NCI-H2227 treated with DMSO at 0.1 percent for 48 hours (cell line): ENCODE data around the gene PRKCH.
"Not testable (repeated sequence)": the region's sequence is repeated elsewhere in the genome, so short reads cannot be mapped to it uniquely, and the experiment has no call there.

Experiments used
- DNase-seq: peaks from one replicate; lab custom pipeline; 2025; lab: John Stamatoyannopoulos, UW

Gene PRKCH

DNA sequence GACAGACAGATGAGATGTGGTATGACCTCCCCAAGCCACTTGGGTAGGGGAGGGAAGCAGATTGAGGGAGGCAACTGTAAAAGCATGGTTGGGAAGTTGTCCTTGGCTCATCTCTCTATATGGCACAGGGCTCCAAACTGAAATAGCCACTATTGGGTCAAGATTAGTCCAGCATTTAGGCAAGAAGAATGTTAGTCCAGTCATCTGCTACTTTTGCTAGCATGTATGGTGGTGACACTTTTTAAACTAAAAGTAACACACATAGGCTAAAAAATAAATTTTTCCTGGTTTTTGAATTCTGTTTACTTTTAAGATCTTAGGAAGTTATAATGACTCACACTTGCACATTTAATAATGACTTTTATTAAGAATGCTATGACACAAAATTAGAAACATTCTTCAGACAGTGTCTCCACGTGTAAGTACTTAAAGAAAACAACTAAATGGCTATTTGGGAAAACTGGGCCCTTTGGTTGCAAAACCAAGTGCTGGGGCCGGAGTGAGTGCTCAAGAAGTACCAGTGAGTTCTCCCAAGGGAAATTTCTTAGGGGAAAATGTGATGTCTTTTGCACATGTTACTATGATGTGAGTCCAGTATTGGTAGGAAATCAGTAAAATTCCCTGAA, 194.9 kb downstream of the PRKCH start:
- DNase-seq, result no peak

DNA sequence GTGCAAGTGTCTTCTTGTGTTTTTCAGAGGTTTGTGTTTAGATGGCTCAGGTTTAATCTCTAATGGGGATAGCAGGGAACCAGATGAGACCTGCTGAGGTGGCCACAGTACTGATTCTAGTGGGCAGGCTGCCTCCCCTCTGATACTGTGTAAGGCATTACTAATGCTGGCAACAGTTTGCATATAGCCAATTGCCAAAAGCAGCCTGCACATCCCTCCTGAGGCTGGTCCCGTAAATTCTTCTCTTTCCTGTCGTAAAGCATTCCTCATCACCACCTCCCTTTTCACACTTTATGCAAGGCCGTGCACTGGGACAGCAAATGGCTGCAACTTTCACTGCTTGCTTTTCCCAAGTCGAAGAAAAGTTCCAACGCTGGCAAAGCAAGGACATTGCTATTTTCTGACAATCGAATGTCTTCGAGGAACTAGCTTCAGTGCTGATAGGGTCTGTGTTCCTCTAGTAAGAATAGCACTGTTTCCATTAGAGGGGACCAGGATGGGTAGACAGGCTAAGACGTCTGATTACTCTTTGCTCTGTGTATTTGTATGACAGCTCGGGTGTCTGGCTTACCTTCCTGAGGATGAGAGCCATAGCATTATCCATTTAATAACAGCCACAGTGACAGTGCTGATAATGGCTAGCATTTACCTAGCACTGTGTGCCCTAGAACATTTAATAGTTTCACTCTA, 195.7 kb downstream of the PRKCH start:
- DNase-seq, result no peak

DNA sequence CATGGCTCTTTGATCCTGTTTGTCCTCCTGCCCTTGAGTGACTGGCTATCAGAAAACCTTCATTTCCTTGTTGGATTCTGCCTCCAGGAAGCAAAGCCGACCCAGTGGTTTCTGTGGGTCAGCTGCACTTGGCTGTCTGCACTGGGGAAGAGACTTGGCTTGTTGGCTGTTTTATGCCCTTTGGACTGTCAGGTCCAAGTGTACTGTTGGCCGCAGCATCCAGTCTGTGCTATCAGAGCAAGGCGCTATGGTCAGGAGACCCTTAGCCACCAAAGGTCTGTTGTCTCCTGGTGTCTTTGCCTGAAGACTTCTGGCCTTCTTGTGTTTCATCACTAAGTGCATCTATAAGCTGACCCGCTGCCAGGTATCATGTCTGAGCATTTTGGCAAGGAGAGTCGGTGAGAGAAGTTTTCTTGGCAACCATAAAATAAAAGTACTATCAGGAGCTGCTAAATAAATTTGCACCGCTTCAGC, 196.6 kb downstream of the PRKCH start:
- no peak for DNase-seq

DNA sequence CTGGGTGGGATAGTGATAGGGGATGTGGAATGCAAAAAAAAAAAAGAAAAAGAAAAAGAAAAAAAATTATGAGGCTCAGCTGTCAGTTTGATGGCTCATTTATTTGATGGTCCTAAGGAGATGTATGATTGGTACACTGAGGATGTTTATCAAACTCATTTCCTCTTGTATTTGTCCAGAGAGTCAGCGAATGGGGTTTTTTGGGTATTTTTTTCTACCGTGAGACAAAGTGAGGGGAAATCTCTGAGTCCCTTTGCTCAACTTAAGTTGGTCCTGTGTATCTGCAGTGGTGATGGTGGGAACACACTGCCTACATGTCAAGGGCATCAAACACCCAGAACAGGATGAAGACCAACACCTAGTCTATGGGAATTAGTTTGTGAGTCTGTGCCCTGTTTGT, 197.0 kb downstream of the PRKCH start:
- DNase-seq, result no peak

DNA sequence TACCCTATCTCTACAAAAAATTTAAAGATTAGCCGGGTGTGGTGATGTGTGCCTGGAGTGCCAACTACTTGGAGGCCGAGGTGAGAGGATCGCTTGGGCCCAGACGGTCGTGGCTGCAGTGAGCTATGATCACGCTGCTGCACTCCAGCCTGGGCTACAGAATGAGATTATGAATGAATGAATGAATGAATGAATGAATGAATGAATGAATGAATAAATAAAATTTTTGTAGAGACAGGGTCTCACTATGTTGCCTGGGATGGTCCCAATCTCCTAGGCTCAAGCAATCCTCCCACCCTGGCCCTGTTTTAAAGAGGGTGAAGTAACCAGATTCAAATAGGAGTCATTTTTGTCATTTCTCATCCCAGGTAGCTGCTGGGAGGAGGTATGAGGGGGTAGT, 197.7 kb downstream of the PRKCH start:
- DNase-seq, result no peak

DNA sequence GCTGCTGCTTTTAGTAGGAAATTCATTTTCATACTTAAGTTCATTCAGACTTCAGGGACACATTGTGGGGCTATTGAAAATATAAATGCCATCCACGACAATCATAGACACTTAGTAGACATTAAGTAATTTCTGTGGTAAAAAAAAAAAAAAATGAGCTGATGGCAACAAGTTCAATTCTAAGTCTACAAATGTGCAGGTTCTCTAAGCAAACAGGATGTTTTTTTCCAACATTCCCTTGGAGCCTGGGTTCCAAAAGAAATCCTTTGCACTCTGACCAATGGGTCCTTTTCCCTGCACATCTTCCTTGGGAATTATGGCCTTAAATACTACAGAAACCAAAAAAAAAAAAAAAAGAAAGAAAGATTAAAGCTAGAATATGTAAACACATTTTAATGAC, 198.4 kb downstream of the PRKCH start:
- no peak for DNase-seq

DNA sequence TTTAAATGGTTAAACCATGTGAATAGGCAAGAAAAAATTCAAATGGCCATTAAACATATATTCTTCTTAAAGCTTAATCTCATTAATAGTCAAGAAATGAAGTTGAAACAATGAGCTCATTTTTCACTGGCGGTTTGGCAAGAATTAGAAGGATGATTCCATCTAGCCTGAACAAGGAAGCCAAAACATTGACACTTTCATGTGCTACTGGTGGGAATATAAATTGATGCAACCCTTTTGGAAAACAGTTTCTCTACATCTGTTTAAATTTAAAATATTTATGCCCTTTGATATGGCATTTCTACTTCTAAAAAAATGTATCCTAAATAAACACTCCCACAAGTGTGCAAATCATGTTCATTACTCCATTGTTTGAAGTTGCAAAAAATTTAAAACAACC, 199.2 kb downstream of the PRKCH start:
- DNase-seq, result no peak

DNA sequence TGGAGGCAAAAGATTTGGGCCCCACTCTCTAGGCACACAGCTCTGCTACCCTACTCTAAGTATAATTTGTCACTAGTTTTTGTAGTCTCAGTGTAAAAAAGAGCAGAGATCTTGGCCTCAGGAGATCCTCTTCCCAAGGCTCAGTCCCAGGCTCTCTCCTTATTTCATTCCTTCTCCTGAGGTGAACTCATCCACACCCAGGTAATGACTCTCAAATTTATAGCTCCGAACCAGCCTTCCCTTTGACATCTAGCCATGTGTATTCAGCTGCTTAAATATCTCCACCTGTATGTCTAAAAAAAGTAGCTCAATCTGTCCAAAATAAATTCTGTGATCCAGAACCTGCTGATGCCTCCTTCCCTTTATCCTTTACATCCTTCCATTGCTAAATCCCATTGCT, 200.4 kb downstream of the PRKCH start:
- DNase-seq, result no peak

DNA sequence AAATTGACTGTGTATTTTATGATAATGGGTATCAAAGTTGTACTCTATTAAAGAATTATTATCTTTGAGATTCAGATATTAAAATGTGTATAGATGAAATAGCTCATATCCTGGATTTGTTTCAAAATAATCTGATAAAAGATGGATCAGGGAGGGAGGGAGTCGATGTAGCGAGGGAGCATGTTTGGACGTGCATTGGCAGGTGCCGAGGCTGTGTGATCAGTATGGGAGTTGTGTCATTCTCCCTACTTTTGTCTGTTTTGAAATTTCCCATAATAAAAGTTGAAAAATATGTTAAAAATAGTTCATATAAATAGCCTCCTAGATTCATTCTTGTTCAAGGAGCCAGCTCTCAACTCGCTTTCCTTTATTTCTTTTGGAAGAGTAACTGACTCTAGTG, 202.4 kb downstream of the PRKCH start:
- no peak for DNase-seq

DNA sequence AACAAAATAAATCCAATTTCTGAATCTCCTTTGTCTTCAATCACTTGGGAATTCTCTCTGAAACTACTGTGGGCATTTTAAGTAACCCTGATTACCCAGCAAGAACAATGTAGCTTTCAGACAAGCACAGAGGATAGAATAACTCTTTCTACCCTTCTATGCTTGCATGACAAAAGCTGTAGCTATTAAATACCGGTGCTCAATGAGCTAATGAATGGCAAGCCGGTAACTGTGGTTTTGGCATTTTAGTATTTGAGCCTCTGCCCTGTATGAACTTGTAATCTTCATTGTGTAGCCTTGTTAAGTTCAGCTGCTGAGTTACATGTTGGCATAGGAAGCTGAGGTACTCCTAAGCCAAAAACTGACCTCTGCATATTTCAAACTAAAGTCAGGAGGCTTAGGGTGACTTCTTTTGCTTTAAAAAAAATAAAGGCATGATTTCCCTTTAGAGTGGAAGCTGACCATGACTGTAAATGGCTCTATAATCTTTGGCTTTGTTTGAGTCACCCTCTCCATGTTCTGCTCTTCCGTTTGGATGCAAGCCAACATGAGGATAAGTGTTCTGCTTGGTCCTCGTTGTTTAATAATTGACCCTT, 202.9 kb downstream of the PRKCH start:
- DNase-seq, result no peak

DNA sequence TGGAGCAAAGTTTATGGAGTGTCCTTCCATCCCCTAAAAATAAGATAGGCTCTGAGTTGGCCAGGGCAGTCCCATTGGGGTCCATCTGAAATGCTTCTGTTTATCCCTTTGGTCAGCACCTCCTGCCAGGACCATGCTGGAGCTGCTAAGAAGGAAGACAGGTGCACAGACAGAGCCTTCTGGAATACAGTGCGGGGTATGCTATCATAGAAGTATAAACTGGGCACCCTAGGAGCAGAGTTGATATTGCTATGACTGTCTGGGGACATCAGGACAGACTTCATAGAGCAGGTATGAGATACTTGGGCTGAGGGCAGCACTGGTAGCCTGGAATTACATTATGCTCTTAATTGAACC, 203.5 kb downstream of the PRKCH start:
- no peak for DNase-seq

DNA sequence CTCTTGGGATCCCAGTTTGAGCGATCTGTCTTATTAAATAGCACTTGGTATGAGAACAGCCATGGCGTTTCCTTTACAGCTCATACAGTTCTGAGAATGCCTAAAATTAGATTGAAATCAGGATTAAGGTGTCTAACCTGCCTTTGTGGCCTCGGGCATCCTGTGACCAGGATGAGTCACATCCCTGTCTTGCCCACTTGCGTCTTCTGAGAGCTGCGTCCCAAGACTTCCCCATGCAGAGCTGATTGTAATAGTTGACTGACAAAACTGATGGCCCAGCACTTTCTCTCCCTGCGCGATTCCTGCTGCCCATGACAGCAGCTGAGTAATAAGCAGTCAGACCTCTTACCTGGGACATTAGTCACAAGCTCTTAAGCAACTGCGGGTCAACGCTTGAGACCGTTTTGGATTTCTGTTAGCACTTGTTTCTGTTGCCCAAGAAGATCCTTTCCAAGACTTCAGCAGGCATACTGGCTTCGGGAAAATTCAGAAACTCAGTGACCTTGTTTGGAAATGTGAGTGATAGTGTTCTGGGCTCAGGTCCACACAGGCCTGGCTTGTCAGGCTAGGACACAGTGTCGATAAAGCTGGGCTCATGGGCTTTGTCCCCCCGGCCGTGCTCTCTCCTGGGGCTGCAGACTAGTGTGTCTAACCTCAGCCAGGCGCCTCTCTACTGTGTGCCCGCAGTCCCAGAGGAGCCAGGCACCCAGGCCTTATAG, 204.1 kb downstream of the PRKCH start:
- DNase-seq, result no peak

DNA sequence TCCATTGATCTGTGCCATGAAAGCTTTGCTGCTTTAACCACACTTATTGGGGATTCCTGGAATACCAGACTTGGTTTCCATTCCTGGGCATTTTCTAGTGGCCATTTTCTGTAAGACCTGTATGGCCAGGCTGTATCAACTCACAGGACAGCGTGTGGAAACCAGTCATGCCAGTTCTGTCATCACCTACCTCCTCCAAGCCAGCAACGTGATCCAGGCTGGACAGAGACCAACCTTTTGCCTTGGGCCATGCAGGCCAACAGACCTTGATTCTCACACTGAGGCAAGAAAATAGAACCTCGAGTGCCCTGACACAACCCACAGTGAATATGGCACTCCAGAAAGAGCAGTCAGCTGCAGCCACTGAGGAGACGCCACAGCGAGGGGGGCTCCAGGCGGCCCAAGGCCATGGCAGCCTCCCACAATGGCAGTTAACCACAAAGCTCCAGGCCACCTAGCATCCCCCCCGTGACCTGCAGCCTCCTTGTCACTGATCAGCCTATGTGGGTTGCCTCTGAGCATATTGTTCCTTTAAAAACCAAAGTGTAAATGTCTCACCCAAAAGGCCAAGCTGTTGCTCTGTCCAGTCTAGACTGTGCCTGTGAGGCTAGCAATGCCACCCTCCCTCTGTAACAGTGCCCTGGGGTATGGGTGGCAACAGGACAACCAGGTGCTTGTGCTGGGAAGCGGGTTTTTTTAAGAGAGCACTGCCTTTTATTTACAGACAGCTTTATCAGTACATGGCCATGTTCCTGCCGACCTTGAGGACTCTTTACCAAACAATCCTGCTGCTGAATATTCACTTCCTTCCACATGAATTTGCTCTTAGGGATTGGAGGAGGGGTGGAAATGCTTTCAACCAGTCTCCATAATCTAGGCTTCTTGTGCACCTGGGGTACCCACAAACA, 205.3 kb downstream of the PRKCH start:
- no peak for DNase-seq

DNA sequence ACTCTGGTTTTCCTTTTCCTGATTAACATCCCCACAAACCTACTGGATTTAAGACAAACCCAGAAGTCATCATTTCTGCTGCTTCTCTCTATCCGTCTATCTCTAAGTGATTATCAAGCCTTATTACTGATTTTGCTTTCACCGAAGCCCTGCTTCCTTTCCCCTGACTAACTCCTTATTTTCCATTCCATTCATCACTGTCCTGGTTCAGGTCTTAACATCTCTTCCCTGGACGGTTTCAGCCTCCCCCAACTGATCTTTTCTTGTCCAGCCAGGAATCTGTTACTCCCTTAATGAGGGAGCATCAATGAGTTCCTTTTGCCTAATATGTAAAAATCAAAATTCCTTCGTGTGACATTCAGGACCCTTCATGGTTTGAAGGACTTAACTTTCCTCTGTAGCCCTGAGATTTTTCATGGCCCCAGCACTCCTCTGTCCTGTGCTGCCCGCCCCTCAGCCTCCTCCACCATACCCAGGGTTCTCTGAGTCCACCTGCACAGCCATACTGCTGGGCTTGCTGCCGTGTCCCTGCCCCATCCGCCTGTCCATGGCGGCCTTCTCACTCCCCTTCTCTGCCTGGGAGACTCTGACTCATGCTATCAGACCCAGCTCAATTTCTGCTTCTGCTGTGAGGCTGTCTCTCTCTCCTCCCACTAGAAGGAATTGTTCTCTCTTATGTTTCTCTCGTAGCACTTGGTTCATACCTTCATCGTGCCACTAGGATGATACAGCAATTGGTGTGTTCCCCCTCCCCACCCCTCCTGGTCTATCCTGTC, 206.1 kb downstream of the PRKCH start:
- DNase-seq, result no peak

DNA sequence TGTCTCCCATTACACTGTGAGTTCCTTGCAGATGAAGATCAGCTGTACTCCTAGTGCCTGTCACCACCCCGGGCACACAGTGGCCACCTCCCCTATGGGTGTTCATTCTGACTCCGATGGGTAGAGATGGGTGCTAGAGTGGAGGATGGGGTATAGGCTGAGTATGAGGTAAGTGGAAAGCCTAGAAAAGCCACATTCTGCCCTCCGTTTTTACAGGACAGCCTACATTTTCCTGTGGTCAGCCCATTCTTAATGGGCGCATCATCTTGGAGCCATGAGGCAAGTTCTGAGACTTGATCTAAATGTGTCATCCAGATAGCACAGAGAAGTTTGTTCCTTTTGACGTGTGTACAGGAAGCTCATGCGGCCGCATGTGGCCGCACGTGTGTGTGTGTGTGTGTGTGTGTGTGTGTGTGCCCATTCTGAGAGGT, 207.2 kb downstream of the PRKCH start:
- DNase-seq, result no peak

DNA sequence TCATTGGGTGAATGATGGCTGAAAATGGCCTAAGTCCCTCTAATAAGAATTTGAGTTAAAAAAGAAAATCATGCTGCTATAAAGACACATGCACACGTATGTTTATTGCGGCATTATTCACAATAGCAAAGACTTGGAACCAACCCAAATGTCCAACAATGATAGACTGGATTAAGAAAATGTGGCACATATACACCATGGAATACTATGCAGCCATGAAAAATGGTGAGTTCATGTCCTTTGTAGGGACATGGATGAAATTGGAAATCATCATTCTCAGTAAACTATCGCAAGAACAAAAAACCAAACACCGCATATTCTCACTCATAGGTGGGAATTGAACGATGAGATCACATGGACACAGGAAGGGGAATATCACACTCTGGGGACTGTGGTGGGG, 208.0 kb downstream of the PRKCH start:
- DNase-seq, result not testable (repeated sequence)

DNA sequence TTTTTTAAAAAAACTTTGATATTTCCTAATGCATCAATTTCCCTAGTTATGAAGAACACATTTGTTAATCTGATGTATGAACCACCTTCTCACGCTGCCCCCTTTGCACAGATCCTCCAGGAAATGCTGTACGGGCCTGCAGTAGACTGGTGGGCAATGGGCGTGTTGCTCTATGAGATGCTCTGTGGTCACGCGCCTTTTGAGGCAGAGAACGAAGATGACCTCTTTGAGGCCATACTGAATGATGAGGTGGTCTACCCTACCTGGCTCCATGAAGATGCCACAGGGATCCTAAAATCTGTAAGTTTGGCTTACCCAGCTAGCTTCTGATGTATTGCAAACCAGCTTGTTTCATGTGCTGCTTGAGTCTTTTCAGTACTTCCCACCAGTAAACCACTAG, 208.9 kb downstream of the PRKCH start:
- no peak for DNase-seq

DNA sequence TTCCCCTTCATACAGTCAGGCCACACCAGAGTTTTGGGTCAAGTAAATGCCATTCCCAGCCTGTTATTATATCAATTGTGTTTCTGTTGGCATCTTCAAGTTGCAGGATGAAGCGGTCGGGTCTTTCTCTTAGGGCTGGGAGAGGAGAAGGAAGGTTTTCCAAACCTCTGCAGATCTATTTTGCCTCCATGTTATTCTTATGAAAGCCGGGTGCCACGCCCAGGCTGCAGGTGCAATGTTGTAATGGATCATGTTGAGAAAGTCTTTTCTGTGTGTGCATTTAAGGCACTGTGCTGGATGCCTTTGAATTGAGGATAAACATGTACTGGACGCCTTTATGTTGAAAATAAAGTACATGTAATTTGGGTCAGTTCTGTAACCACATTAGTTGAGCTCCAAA, 209.5 kb downstream of the PRKCH start:
- DNase-seq, result no peak

DNA sequence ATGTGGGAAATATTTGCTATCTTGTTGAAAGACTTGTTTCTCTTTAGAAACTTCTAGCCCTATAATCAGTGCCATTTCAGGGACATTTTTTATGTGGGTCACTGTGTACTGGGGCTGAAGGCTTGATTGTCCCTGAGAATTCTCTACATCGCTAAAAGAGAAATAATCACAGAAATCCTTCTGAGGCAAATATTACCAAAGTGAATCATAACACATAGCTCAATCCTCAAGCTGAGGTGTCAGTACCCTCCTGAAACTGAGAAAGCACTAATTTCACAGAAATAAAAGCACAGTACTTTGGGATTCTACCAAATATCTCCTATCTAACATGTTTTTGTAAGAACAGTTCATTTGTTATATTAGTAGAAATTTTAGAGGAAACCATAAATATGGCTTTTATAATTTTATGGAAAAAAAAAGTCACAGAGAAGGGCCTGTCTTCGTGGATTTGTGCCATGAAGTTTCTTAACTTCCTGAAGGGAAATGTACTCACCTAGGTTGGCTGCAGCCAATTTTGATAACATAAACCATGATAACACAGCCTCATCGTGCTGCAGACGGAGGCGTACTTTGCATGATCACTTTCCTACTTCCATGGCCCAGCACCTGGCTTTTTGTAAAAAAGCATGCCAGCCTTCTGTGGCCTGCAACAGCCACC, 210.2 kb downstream of the PRKCH start:
- no peak for DNase-seq

DNA sequence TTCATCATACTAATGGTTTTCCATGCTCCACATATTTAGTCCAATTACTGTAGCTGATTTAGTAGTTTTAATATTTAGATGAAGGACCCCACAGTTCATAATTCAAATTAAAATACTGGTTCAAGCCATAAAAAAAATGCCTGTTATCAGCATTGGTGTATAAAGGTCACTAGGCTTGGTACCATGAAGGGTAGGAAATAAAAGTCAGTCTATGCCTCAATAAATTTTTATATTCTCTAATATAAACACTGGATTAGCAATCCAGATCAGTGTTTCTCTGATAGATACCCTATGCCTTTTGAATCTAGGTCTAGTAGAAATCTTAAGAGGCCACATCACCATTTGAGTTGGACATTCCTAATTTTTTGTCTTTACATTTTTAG, 210.7 kb downstream of the PRKCH start:
- no peak for DNase-seq

DNA sequence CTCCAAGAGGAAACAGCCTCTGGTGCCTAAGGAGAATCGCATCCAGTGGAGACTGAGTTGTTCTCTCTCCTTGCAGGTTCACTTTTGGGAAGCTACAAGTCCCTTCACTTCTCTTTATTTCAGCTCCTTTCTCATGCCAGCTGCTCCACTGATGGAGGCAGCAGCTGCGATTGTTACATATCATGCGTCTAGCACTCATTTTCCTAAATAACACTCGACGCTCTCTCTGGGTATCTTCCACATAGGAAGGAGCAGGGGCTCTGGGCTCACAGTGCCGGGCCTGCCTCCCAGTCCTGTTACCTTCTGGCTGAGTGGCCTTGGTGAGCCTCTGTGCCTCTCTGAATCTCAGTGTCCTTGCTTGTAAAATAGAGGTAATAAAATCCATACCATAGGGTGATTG, 211.4 kb downstream of the PRKCH start:
- DNase-seq, result no peak
